AG04450 (cell line): ENCODE data around the gene ABR. TPM values are rescaled to one million over a fixed set of nuclear protein-coding genes. Genes with fewer than 3 reads are reported as not detected.

Source experiments
- CTCF ChIA-PET: fragments of 300-600, 350-600 bp; formaldehyde crosslinking; extraction: SDS; loops from one replicate; lab custom pipeline; 2022; ENCODE audit warnings: antibody characterized with exemption, inconsistent platforms; lab: Charles Lee
- POLR2A ChIA-PET: fragments of 350-600 bp; formaldehyde crosslinking; extraction: SDS; loops from one replicate; lab custom pipeline; 2021; ENCODE audit warnings: antibody characterized with exemption, inconsistent platforms; lab: Yijun Ruan, JAX
- DNase-seq: peaks from one replicate; pipeline ENCODE4 v3.0.0-alpha.2; 2011; ENCODE audit warnings: low read depth, low spot score
- H3K27ac ChIP-seq: one replicate; pipeline ENCODE4 v1.5.1; 2012; ENCODE audit warnings: low read depth, low read length, control low read depth
- H3K27me3 ChIP-seq: one replicate; pipeline ENCODE4 v1.6.0; 2012; ENCODE audit warnings: low read length; ENCODE audit not compliant: control insufficient read depth, insufficient read depth
- H3K4me3 ChIP-seq: 2 replicates; pipeline ENCODE4 v1.5.1; 2011; ENCODE audit warnings: mild to moderate bottlenecking, low read depth, low read length, control low read depth
- H3K9me3 ChIP-seq: 2 replicates; pipeline ENCODE4 v1.5.1; 2012; ENCODE audit warnings: low read length; ENCODE audit not compliant: control insufficient read depth, insufficient read depth
- CTCF ChIP-seq: IDR thresholded peaks from 2 replicates; pipeline ENCODE4 v1.5.1; 2011; ENCODE audit warnings: low read depth, low read length, control low read depth, inconsistent platforms
- polyA plus RNA-seq: library from polyadenylated mRNA; depleted of rRNA; stranded (reverse); fragments of >200 nt; gene quantifications from 2 replicates; pipeline ENCODE4 v1.2.3, GENCODE V29; 2011

The ABR gene
- polyA plus RNA-seq, 1 experiment: 64.3 TPM

GRCh38 chr17:1211287-1211686, 31.5 kb upstream of the ABR start:
- DNase-seq: no peak
- CTCF ChIA-PET: no interaction called here
- Histone ChIP-seq H3K9me3 (no peaks in the 10 kb centered on the region; the same call in 1 of the 2 replicates), H3K27me3 (peaks cover 27% of the 10 kb centered on the region), H3K27ac (no peak overlapping the region), H3K4me3 (no peak overlapping the region)
- POLR2A ChIA-PET: no interaction called here
- no peak for TF ChIP-seq CTCF

- TF ChIP-seq CTCF: no peak
- no peak overlapping the region for H3K27ac ChIP-seq
- peaks cover 25% of the 10 kb centered on the region for H3K27me3 ChIP-seq
- ChIA-PET POLR2A (no interaction called here), CTCF (no interaction called here)
- DNase-seq: no peak
- H3K9me3 ChIP-seq: no peaks in the 10 kb centered on the region; the same call in 1 of the 2 replicates
- H3K4me3 ChIP-seq: no peak overlapping the region
These were observed 29.2 kb upstream of the ABR start for GRCh38 chr17:1208966-1209365.

- peaks cover 3% of the 10 kb centered on the region; the same call in 1 of the 2 replicates for H3K9me3 ChIP-seq
- ChIA-PET CTCF (no interaction called here), POLR2A (no interaction called here)
- H3K27ac ChIP-seq: no peak overlapping the region
- H3K4me3 ChIP-seq: no peak overlapping the region
- no peak for TF ChIP-seq CTCF
- H3K27me3 ChIP-seq: peaks cover 14% of the 10 kb centered on the region
- no peak for DNase-seq
These were observed 26.4 kb upstream of the ABR start for GRCh38 chr17:1206026-1206777.

GRCh38 chr17:1203967-1204291, 24.1 kb upstream of the ABR start:
- POLR2A ChIA-PET: no interaction called here
- Histone ChIP-seq H3K27me3 (peaks cover 11% of the 10 kb centered on the region), H3K27ac (no peak overlapping the region), H3K4me3 (peak overlapping the region; percentile 62), H3K9me3 (peaks cover 3% of the 10 kb centered on the region; the same call in 1 of the 2 replicates)
- DNase-seq: no peak
- CTCF ChIA-PET: interaction anchor here (1.3 kb wide), 1 partner anchor 16 kb away, joined by 4 read pairs; no protein-coding TSS in a partner anchor
- TF ChIP-seq CTCF: no peak
